HepG2 (cell line): ENCODE results near the gene DYNC1LI2. TPM values are rescaled to one million over a fixed set of nuclear protein-coding genes. Genes with fewer than 3 reads are reported as not detected.

Experiments
- ATAC-seq: fragments of 200-7000 bp; cut with Tn5 transposase; 3 replicates; pipeline ENCODE4 v1.9.1; 2020; ENCODE audit warnings: mild to moderate bottlenecking, moderate library complexity
- BruUV-seq: library from RNA; stranded (reverse); fragments of 400-500 nt; replicated peaks from 2 replicates; lab custom pipeline; 2021; lab: Mats Ljungman, UMichigan
- CTCF ChIA-PET: fragments of 300-600 bp; formaldehyde crosslinking; extraction: SDS; loops from one replicate; lab custom pipeline; 2021; ENCODE audit warnings: low total read pairs, inconsistent platforms, low intra/inter-chr PET ratio; lab: Yijun Ruan, JAX
- POLR2A ChIA-PET: fragments of 350-600 bp; sonication (Branson Sonifier 250); formaldehyde crosslinking; loops from one replicate; lab custom pipeline; 2020; ENCODE audit warnings: antibody characterized with exemption, inconsistent platforms; lab: Yijun Ruan, JAX
- DNase-seq: peaks from one replicate; pipeline ENCODE4 v3.0.0-alpha.2; 2015; ENCODE audit warnings: low spot score
- FAIRE-seq: peaks from 3 replicates; lab custom pipeline; 2011; peaks lifted over from hg19 to GRCh38; lab: Jason Lieb, UNC
- H2AFZ ChIP-seq: one replicate; pipeline ENCODE4 v1.6.1; 2011; ENCODE audit warnings: low read length, inconsistent platforms
- H3K27ac ChIP-seq: fragments of 300-600 bp; 3 replicates; pipeline ENCODE4 v1.8.0; 2011; ENCODE audit warnings: mixed run types, mild to moderate bottlenecking, mixed read lengths, low read length, inconsistent platforms; ENCODE audit not compliant: insufficient read depth; ENCODE audit errors: extremely low read length
- H3K27me3 ChIP-seq, 2 experiments: fragments of 200-600 bp in 1 of 2; 2 replicates in 1 of 2; 3 replicates in 1 of 2; pipeline versions ENCODE4 v1.6.0 to v1.8.0; 2011; ENCODE audit warnings: low read length in 2 of 2, mild to moderate bottlenecking in 2 of 2, moderate library complexity in 2 of 2, inconsistent platforms in 1 of 2; ENCODE audit not compliant: insufficient read depth in 2 of 2, control insufficient read depth in 1 of 2
- H3K36me3 ChIP-seq, 2 experiments: fragments of 200-600 bp in 1 of 2; replicated peaks in 1 of 2; 2 replicates in 1 of 2; 3 replicates in 1 of 2; pipeline versions ENCODE4 v1.5.1 to v1.8.0; 2011; ENCODE audit warnings: low read length in 2 of 2, inconsistent platforms in 1 of 2; ENCODE audit not compliant: insufficient read depth in 2 of 2, control insufficient read depth in 1 of 2
- H3K4me1 ChIP-seq: 2 replicates; pipeline ENCODE4 v1.5.1; 2012; ENCODE audit warnings: low read length, inconsistent platforms; ENCODE audit not compliant: insufficient read depth
- H3K4me2 ChIP-seq: 2 replicates; pipeline ENCODE4 v1.6.0; 2011; ENCODE audit warnings: low read depth, low read length, inconsistent platforms
- H3K4me3 ChIP-seq, 3 experiments: fragments of 200-600 bp in 1 of 3; sonication (generic), shearing (Covaris generic) in 1 of 3; replicated peaks in 1 of 3; 2 replicates each; pipeline ENCODE4 v1.5.1; 2011 to 2016; ENCODE audit warnings: low read length in 3 of 3, inconsistent platforms in 2 of 3, low read depth in 2 of 3, mild to moderate bottlenecking in 2 of 3, control low read depth in 1 of 3, mixed read lengths in 1 of 3; ENCODE audit not compliant: insufficient read depth in 1 of 3
- H3K79me2 ChIP-seq: one replicate; pipeline ENCODE4 v1.6.1; 2011; ENCODE audit warnings: low read length, inconsistent platforms; ENCODE audit not compliant: insufficient read depth
- H3K9ac ChIP-seq: 2 replicates; pipeline ENCODE4 v1.6.0; 2011; ENCODE audit warnings: mild to moderate bottlenecking, low read depth, low read length, inconsistent platforms; ENCODE audit not compliant: insufficient read depth
- H3K9me3 ChIP-seq: 2 replicates; pipeline ENCODE4 v1.5.1; 2012; ENCODE audit warnings: mild to moderate bottlenecking, low read length
- H4K20me1 ChIP-seq: 2 replicates; pipeline ENCODE4 v1.6.0; 2011; ENCODE audit warnings: inconsistent platforms, mild to moderate bottlenecking, low read length, moderate library complexity; ENCODE audit not compliant: insufficient read depth
- ASH2L ChIP-seq: fragments of 300-600, 200-600 bp; sonication (generic); IDR thresholded peaks from 2 replicates; pipeline ENCODE4 v1.7.0; 2017; ENCODE audit warnings: low read depth, mild to moderate bottlenecking, moderate library complexity, mixed read lengths, low read length; ENCODE audit not compliant: insufficient read length
- BORCS8-MEF2B ChIP-seq: sonication (generic); formaldehyde crosslinking; IDR thresholded peaks from 2 replicates; pipeline ENCODE4 v1.8.0; 2022; ENCODE audit warnings: mild to moderate bottlenecking, missing genetic modification reagents
- CBX2 ChIP-seq, 2 experiments: fragments of 200-600 bp in 1 of 2; sonication (generic); formaldehyde crosslinking in 1 of 2; IDR thresholded peaks; 2 replicates each; pipeline versions ENCODE4 v1.7.0 to v1.8.1; 2018 to 2022; ENCODE audit warnings: low read depth in 2 of 2, low read length in 1 of 2, mild to moderate bottlenecking in 1 of 2, missing genetic modification reagents in 1 of 2
- CSRNP2 ChIP-seq: sonication (generic); formaldehyde crosslinking; conservative IDR thresholded peaks from 2 replicates; pipeline ENCODE4 v1.8.0; 2022; ENCODE audit warnings: low read depth, missing genetic modification reagents
- FOXA3 ChIP-seq: IDR thresholded peaks from 2 replicates; pipeline ENCODE4 v1.6.1; 2016; ENCODE audit warnings: missing genetic modification reagents, missing compliant biosample characterization
- KDM6A ChIP-seq: IDR thresholded peaks from 2 replicates; pipeline ENCODE4 v1.6.1; 2016; ENCODE audit warnings: low read depth
- POGZ ChIP-seq: sonication (generic); formaldehyde crosslinking; IDR thresholded peaks from 2 replicates; pipeline ENCODE4 v1.4.0; 2020; ENCODE audit warnings: mild to moderate bottlenecking, missing genetic modification reagents
- SSRP1 ChIP-seq: IDR thresholded peaks from 2 replicates; pipeline ENCODE4 v1.6.1; 2016; ENCODE audit warnings: control low read depth
- THAP8 ChIP-seq: sonication (generic); formaldehyde crosslinking; IDR thresholded peaks from 2 replicates; pipeline ENCODE4 v1.5.1; 2020; ENCODE audit warnings: missing genetic modification reagents, mild to moderate bottlenecking, borderline replicate concordance
- ZFP62 ChIP-seq: sonication (generic); formaldehyde crosslinking; IDR thresholded peaks from 2 replicates; pipeline ENCODE4 v1.4.0; 2020; ENCODE audit warnings: missing genetic modification reagents
- ZMYM4 ChIP-seq: sonication (generic); formaldehyde crosslinking; IDR thresholded peaks from 2 replicates; pipeline ENCODE4 v1.8.1; 2023; ENCODE audit warnings: mild to moderate bottlenecking, missing genetic modification reagents
- ZNF232 ChIP-seq: sonication (generic); formaldehyde crosslinking; IDR thresholded peaks from 2 replicates; pipeline ENCODE4 v1.4.0; 2020; ENCODE audit warnings: missing genetic modification reagents, borderline replicate concordance
- WGBS: methylation state at CpG from one replicate; pipeline ENCODE4 v1.1.6; 2017; ENCODE audit warnings: low lambda C conversion rate; 5-methylcytosine and 5-hydroxymethylcytosine counted together
- in situ Hi-C: cut with HindIII; loops from 2 replicates; pipeline ENCODE4 v1.10.0; 2017; ENCODE audit warnings: low pct_unique_long_range_greater_than_20kb; ENCODE audit not compliant: extremely low pct_ligation_motif_present
- intact Hi-C: fragments of 100-400 bp; cut with micrococcal nuclease; formaldehyde crosslinking; loops from one replicate; pipeline ENCODE4 v1.10.0; 2022; ENCODE audit not compliant: unreplicated experiment
- polyA plus RNA-seq, 8 experiments: library from polyadenylated mRNA; depleted of rRNA in 3 of 8; stranded (reverse) in 7 of 8; unstranded in 1 of 8; fragments of >200 nt; fragmentation: Illumina TruSeq in 4 of 8; extraction: Trizol in 4 of 8; gene quantifications; 2 replicates each; pipeline versions ENCODE4 v1.2.1 to v1.2.3, GENCODE V29; 2011 to 2016; ENCODE audit warnings: low read depth in 4 of 8, missing spikeins in 1 of 8, mixed read lengths in 1 of 8; ENCODE audit not compliant: insufficient read depth in 1 of 8
- total RNA-seq, 5 experiments: library from RNA; depleted of rRNA; stranded (reverse); fragments of >200 nt; fragmentation: Illumina TruSeq; extraction: Trizol; gene quantifications; 2 replicates each; pipeline ENCODE4 v1.2.3, GENCODE V29; 2016; ENCODE audit warnings: low read depth in 1 of 5
- TF ChIP-seq, protein P1 (sequence below): sonication (generic); formaldehyde crosslinking; IDR thresholded peaks from 2 replicates; pipeline ENCODE4 v1.4.0; 2020; ENCODE audit warnings: missing genetic modification reagents
- TF ChIP-seq, protein P2 (sequence below): sonication (generic); formaldehyde crosslinking; IDR thresholded peaks from 2 replicates; pipeline ENCODE4 v1.5.0; 2020; ENCODE audit warnings: missing genetic modification reagents, mild to moderate bottlenecking, borderline replicate concordance

The DYNC1LI2 gene
- total and polyA plus RNA-seq, 2 of the 13 experiments (the other 11 are each of a cell fraction or from before 2014, with no cell fraction given) = 65.5 to 135 TPM

DNA sequence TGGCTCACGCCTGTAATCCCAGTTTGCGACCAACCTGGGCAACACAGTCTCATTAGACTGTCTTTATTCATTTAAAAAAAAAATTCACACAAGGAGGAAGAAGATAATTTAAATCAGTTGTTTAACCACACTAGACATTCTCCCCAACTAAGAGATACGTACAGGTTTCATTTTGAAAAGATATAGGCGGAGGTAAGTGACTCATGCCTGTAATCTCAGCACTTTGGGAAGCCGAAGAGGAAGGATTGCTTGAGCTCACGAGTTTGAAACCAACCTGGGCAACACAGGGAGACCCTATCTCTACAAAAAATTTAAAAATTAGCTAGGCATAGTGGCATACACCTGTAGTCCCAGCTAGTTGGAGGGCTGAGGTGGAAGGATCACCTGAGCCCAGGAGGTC lies 60.2 kb downstream of the DYNC1LI2 start:
- Histone ChIP-seq H2AFZ (no peak overlapping the region), H3K27ac (no peak overlapping the region), H3K79me2 (peaks cover 11% of the 10 kb centered on the region), H3K9ac (no peak overlapping the region), H4K20me1 (no peaks in the 10 kb centered on the region), H3K27me3 (no peaks in the 10 kb centered on the region; a peak in 1 of 5 replicates), H3K4me3 (no peak overlapping the region), H3K36me3 (no peaks in the 10 kb centered on the region), H3K4me1 (peaks cover 77% of the 10 kb centered on the region), H3K9me3 (no peaks in the 10 kb centered on the region), H3K4me2 (no peak overlapping the region)
- no TSS peak for BruUV-seq
- in situ Hi-C loops = loop anchor here (5.0 kb wide), 1 partner anchor 84 kb away; no protein-coding TSS in a partner anchor
- FAIRE-seq (no peak), ATAC-seq (no peak), DNase-seq (no peak)
- ChIA-PET CTCF (no interaction called here), POLR2A (no interaction called here)
- intact Hi-C loops = no loop called here
- 95% methylated on average over 6 of the region's 6 CpGs for WGBS
- TF ChIP-seq THAP8 (CRISPR knock-in tag) (no peak), KDM6A (no peak), CSRNP2 (CRISPR knock-in tag) (no peak), CBX2 (IDR thresholded peaks at IDR 0.05; ENCODE audit: low read depth, low read length) (no peak), CBX2 (CRISPR knock-in tag; IDR thresholded peaks at IDR 0.05; ENCODE audit: low read depth) (no peak), BORCS8-MEF2B (CRISPR knock-in tag) (no peak), ZNF232 (no peak), ZFP62 (CRISPR knock-in tag) (no peak), ASH2L (no peak), POGZ (CRISPR knock-in tag) (no peak), ZMYM4 (no peak), FOXA3 (CRISPR knock-in tag) (no peak), SSRP1 (CRISPR knock-in tag) (no peak)
- TF ChIP-seq, protein P1, sequence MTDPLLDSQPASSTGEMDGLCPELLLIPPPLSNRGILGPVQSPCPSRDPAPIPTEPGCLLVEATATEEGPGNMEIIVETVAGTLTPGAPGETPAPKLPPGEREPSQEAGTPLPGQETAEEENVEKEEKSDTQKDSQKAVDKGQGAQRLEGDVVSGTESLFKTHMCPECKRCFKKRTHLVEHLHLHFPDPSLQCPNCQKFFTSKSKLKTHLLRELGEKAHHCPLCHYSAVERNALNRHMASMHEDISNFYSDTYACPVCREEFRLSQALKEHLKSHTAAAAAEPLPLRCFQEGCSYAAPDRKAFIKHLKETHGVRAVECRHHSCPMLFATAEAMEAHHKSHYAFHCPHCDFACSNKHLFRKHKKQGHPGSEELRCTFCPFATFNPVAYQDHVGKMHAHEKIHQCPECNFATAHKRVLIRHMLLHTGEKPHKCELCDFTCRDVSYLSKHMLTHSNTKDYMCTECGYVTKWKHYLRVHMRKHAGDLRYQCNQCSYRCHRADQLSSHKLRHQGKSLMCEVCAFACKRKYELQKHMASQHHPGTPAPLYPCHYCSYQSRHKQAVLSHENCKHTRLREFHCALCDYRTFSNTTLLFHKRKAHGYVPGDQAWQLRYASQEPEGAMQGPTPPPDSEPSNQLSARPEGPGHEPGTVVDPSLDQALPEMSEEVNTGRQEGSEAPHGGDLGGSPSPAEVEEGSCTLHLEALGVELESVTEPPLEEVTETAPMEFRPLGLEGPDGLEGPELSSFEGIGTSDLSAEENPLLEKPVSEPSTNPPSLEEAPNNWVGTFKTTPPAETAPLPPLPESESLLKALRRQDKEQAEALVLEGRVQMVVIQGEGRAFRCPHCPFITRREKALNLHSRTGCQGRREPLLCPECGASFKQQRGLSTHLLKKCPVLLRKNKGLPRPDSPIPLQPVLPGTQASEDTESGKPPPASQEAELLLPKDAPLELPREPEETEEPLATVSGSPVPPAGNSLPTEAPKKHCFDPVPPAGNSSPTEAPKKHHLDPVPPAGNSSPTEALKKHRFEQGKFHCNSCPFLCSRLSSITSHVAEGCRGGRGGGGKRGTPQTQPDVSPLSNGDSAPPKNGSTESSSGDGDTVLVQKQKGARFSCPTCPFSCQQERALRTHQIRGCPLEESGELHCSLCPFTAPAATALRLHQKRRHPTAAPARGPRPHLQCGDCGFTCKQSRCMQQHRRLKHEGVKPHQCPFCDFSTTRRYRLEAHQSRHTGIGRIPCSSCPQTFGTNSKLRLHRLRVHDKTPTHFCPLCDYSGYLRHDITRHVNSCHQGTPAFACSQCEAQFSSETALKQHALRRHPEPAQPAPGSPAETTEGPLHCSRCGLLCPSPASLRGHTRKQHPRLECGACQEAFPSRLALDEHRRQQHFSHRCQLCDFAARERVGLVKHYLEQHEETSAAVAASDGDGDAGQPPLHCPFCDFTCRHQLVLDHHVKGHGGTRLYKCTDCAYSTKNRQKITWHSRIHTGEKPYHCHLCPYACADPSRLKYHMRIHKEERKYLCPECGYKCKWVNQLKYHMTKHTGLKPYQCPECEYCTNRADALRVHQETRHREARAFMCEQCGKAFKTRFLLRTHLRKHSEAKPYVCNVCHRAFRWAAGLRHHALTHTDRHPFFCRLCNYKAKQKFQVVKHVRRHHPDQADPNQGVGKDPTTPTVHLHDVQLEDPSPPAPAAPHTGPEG (CRISPR knock-in tag) = no peak
- TF ChIP-seq, protein P2, sequence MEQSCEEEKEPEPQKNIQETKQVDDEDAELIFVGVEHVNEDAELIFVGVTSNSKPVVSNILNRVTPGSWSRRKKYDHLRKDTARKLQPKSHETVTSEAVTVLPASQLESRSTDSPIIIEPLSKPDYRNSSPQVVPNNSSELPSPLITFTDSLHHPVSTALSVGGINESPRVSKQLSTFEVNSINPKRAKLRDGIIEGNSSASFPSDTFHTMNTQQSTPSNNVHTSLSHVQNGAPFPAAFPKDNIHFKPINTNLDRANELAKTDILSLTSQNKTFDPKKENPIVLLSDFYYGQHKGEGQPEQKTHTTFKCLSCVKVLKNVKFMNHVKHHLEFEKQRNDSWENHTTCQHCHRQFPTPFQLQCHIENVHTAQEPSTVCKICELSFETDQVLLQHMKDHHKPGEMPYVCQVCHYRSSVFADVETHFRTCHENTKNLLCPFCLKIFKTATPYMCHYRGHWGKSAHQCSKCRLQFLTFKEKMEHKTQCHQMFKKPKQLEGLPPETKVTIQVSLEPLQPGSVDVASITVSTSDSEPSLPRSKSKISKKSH (CRISPR knock-in tag) = no peak
